HG03139 (cell line): Measurements from ENCODE around the gene SIM1.

Source experiments
- ATAC-seq: cut with Tn5 transposase; IDR thresholded peaks from one replicate; pipeline ENCODE4 v1.9.1; 2021; ENCODE audit not compliant: unreplicated experiment

The SIM1 gene

DNA sequence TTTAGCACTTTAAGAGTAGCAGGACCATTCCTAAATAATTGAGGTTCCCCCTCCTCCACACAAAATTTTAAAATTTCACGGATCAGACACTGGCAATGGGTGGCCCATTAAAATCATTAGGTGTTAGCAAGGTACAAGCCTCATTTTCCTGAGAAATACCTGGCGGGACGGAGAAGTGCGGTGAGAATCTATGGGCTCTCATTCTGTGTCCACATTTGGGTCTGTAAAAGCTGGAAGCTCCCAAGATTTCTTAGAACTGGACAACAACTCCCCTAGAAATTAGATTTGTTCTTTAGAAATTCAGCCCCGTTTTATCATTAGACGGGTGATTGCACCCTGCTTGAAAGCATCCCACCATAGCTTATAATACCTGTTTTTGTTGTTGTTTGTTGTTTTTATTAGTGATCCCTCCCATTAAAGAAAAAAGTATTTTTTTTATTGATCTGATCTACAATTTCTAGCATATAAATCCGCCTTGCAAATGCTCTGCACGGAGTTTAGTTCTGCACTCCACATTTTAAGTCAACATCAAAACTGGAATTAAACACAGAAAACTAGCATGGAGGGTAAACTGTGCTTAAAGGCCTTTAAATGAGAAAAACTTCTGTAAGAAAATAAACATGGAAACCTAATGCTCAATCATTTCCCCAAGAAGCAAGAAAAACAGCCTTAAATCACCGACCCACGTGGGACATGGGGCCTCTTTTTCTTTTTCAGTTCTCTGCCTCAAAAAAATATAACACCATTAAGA is 5.7 kb downstream of the SIM1 start:
- no peak for ATAC-seq

- ATAC-seq: no peak
These were observed 7.3 kb downstream of the SIM1 start for GRCh38 chr6:100457311-100457990.

DNA sequence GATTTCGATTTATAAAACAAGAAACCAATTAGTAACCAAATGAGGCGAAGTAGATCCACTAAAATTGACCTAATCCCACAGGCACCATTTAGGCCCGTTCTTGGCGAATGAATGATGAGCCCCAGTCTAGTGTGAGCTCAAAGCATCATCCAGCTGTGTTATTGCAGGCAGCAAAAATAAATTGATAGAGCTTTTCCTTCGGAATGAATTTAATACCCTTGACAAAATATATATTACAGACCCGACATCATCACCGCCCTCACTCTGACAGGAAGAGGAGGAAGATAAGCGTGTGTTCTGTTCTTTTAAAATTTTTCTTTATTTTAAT is 7.8 kb downstream of the SIM1 start:
- ATAC-seq: no peak

GRCh38 chr6:100456141-100456907 is 8.4 kb downstream of the SIM1 start:
- ATAC-seq: no peak

DNA sequence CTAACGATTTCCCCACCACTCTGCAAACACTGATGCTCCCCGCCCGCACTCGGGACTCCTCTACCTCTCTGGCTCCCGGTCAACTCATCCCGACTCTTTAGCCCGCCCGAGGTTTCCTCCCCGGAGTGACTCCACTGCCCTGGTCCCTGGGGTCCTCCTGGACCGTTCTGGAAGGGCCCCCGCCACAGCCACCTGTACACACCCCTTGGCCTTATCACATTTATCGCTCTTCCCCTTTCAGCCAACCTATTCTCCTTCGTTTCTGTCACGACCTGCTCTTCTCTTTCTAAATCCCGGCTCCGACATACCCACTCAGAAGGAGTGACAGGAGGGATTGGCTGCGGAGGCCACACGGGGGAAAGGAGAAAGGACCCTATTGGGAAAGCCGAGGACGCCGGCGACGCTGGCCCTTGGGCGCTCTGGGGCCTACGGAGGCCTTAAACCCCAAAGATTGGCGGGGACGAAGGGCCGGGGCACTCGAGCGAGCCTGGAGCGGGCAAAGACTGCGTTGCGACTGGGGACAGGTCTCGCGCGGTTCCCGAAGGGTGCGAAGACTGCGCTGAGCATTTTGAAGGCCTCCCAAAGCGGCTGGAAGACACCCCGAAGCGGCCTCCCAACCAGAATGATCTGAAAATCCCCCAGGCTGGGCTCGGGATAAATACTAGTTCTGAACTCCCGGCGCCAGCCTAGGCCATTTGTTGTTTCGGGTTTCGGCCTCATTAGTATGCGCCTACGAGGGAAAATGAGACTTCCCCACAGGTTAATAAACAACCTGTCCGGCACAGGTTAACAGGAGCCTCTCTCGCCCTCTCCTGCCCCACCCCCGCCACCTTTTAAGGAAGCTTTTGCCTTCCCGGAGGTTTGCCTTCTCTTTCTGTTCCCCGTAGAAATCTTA is 9.2 kb downstream of the SIM1 start:
- ATAC-seq: no peak

GRCh38 chr6:100454551-100455229 is 10.0 kb downstream of the SIM1 start:
- no peak for ATAC-seq

- no peak for ATAC-seq
These were observed 10.8 kb downstream of the SIM1 start for GRCh38 chr6:100453701-100454521.

- ATAC-seq: no peak
These were observed 11.7 kb downstream of the SIM1 start for GRCh38 chr6:100452998-100453397.

GRCh38 chr6:100451577-100451976 is 13.1 kb downstream of the SIM1 start:
- ATAC-seq: no peak

GRCh38 chr6:100449239-100449691 is 15.5 kb downstream of the SIM1 start:
- no peak for ATAC-seq

DNA sequence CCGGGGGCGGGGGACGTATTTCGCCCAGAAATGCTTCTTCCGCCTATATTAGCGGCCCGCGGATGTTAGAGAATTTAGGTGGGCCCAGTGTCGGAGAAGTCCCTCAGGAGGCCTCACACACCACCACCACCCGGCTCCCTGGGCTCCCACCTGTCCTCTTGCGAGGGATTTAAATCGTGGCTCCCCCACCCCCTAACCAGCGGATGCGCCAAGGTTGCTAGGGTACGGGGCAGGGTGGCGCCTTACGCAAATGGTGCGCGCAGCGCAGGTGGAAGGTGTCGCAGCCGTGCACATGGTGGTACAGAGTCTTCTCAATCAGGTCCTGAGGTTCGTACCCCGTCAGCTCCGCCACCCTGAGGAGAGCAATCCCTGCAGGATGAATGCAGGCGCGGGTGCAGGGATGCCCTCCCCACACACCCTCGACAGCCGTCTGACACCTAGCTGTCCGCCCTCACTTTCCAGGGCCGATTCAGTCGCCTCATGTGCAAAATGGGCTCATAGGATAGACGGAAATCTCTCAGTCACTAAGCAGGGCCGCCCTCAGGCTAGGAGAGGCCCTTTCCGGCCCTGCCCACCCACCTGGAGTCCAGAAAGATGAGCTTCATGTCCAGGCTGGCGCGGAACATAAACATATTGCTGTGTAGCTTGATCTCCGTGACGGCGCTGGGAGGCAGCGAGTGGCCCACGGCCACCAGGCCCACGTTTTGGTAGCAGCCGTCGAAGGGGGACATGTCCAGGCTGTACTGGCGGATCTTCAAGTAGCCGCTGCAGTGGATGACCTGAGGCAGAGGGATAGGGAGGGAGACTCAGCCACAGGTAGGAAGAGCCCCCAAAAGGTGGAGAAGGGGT is 16.6 kb downstream of the SIM1 start:
- no peak for ATAC-seq

DNA sequence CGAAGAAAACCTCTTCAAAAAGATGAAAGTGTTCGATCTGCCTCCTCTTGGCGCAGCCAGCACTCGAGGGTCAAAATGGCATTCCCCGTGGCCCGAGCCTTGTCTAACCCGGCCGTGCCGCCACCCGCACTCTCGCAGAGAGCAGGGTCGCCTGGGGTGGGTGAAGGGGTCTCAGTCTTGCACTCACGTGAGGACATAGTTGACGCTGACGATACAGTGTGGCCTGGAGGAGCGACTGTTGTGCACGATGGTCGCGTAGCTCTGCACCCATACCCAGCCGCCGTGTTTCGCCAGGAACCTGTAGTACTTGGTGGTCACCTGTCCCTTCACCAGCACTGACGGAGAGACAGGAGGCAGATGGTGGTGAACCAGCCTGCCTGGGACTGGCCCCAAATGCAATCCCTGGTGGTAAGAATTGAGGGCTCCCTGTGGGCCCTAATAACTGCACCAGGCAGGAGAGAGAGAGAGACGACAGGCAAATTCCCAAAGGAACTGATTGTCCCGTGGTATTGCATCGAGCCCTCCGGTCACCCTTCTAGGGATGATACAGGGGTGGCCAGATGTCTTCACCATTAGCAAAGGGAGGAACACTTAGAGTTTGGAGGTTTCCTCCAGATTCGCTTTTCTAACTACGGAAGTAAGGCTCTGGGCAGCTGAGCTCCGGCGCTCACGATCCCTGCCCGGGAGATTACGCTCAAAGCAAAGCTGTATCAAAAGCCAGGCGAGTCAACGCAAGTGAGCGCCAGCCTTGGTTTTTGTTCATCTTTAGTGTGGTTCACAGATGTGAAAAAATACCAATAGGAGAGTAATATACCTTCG is 17.4 kb downstream of the SIM1 start:
- no peak for ATAC-seq

DNA sequence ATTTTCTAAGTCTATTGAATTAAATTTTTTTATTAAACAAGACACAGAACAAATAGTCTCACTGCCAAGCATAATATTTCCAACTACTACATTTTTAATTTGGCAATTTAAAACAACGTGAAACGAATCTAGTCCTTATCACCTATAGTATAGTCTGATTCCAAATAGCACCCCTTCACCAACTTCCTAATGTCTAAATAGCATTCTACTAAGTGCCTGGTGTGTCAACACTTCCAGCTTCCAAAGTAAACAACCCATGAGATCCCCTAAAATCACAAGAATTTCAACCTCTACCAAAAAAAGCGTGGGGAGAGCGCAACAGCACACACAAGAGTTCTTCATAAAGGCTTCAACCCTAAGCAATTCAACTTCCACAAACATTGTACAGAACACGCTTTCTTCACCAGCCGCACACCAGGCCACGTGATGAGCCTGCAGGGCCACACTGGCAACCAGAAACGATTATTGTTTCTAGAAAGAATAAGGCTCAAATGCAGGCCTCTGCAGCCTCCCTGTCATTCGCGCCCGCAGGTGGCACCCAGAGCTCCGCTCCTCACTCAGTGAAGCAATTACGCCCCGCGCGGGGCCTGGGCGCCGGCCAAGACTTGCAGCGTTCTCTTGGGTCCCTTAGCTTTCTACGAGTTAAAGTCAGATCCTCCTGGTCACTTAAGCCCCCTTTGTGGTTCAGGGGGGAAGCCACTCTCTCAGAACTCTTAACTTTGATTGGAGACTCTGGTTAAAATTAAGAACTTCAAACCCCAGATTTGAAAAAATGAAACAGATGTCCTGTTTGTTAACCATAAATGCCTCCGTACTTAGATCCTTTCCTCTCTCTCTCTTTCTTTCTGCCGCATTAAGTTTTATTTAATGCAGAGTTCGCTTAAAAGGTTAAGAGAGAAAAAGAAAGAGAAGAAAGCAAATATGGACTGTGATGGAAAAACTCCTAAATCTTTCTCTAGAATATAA is 18.3 kb downstream of the SIM1 start:
- ATAC-seq: no peak

DNA sequence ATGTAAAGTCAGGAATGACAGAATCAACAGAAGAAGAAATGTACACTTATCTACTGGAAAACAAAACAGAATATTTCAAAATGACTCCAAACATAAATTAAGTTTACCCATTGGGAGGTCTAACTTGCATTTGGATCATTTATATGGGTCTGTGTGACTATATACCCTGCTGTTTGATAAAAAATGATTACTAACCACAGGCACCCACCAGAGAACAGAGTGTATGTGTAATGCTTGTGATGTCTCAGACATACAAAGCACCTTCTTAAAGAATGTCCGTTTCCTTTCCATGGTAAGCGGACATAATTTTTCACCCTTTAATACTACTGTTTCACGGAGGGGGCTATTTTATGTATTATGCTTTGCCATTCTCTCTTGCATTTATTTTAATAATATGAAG is 19.2 kb downstream of the SIM1 start:
- ATAC-seq: no peak

GRCh38 chr6:100440935-100441334 is 23.8 kb downstream of the SIM1 start:
- no peak for ATAC-seq

DNA sequence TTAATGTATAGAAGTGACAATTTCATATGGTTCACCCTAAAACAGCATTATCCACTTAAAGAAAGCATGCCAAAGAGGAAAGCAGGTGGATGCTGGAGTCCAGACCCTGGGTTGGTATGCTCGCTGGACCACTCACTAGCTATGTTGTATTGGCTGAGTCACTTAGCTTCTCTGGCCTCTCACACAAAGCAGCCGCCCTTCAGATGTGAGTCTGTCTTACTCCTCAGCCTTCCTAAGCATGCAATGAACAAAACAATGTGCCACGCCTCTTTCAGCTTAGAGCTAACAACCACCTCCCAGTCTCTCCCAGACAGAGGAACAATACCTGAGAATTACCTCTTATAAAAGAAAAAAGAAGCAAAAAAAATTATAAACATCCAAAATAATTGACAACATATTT is 29.4 kb downstream of the SIM1 start:
- ATAC-seq: no peak
